ENCODE results near the gene ATP8B4. TPM values are rescaled to one million over a fixed set of nuclear protein-coding genes. Genes with fewer than 3 reads are reported as not detected.

Gene ATP8B4
- total RNA-seq, 4 donors from 2014 or later = 5.2 to 24.3 (median 7.6) TPM

- Histone ChIP-seq H3K4me1 (no peaks in the 10 kb centered on the region), H3K27ac (no peak overlapping the region), H3K36me3 (no peaks in the 10 kb centered on the region), H3K9me3 (no peaks in the 10 kb centered on the region), H3K4me3 (replicated peaks in 1 of 3) (no peak overlapping the region), H3K27me3 (no peaks in the 10 kb centered on the region)
- intact Hi-C loops (cut with DNase I) = no loop called here
- TF ChIP-seq, protein P1, sequence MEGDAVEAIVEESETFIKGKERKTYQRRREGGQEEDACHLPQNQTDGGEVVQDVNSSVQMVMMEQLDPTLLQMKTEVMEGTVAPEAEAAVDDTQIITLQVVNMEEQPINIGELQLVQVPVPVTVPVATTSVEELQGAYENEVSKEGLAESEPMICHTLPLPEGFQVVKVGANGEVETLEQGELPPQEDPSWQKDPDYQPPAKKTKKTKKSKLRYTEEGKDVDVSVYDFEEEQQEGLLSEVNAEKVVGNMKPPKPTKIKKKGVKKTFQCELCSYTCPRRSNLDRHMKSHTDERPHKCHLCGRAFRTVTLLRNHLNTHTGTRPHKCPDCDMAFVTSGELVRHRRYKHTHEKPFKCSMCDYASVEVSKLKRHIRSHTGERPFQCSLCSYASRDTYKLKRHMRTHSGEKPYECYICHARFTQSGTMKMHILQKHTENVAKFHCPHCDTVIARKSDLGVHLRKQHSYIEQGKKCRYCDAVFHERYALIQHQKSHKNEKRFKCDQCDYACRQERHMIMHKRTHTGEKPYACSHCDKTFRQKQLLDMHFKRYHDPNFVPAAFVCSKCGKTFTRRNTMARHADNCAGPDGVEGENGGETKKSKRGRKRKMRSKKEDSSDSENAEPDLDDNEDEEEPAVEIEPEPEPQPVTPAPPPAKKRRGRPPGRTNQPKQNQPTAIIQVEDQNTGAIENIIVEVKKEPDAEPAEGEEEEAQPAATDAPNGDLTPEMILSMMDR (IDR thresholded peaks at IDR 0.05) = no peak
- TF ChIP-seq POLR2A (IDR thresholded peaks at IDR 0.05) = no peak
- DNase-seq = no peak
- 84 to 91% methylated on average over 5 of the region's 5 CpGs for WGBS, 2 donors
These were observed 100.5 kb downstream of the ATP8B4 start for GRCh38 chr15:50018491-50018890.

DNA sequence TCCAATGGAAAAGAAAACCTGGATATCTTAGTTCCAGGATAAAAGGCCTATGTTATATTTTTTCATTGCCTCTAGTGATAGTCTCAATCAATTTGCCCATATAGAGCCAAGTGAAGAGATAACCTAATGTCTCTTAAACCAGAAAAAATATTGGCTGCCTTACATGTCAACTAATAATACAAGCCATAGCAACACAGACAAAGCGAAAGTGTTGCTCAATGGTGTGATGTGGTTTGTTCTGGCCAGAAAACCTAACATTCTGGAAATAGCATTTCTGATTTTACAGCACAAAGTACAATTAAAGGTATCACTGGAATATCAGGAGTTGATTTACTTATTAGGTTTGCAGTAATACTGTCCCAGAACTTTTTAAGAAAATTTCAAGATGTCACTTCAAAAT, 101.5 kb downstream of the ATP8B4 start:
- TF ChIP-seq POLR2A (IDR thresholded peaks at IDR 0.05) = no peak
- TF ChIP-seq, protein P1 (IDR thresholded peaks at IDR 0.05) = no peak
- Histone ChIP-seq H3K4me3 (replicated peaks in 1 of 3) (no peak overlapping the region), H3K27ac (no peak overlapping the region), H3K27me3 (no peaks in the 10 kb centered on the region), H3K9me3 (no peaks in the 10 kb centered on the region), H3K36me3 (no peaks in the 10 kb centered on the region), H3K4me1 (no peaks in the 10 kb centered on the region)
- intact Hi-C loops (cut with DNase I) = no loop called here
- 84 to 96% methylated on average over 1 of the region's 1 CpG for WGBS, 2 donors
- DNase-seq = no peak

GRCh38 chr15:50016951-50017350, 102.1 kb downstream of the ATP8B4 start:
- no peak for TF ChIP-seq POLR2A (IDR thresholded peaks at IDR 0.05)
- TF ChIP-seq, protein P1 (IDR thresholded peaks at IDR 0.05) = no peak
- WGBS, 2 donors = 73 to 95% methylated on average over 2 of the region's 2 CpGs
- H3K27ac ChIP-seq = no peak overlapping the region
- no peaks in the 10 kb centered on the region for H3K27me3 ChIP-seq
- no peaks in the 10 kb centered on the region for H3K4me1 ChIP-seq
- no peak overlapping the region for H3K4me3 ChIP-seq (replicated peaks in 1 of 3)
- DNase-seq = no peak
- no peaks in the 10 kb centered on the region for H3K36me3 ChIP-seq
- intact Hi-C loops (cut with DNase I) = no loop called here
- H3K9me3 ChIP-seq = no peaks in the 10 kb centered on the region

DNA sequence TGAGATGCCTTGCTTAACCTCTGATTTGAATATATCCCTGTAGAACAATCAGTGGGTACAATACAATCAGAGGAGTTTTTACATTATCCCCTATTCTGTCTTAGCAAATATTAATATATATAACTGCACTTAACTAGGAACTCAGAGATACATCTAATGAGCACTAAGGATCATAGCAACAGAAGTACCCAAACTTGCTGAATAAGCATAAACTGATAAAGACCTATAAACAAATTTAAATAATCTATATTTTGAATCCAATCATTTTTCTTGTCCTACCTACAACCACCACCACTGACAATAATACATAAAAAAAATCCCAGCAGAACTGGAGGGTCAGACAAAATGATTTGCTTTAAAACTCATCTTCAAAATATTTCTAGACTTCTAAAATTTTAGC, 106.2 kb downstream of the ATP8B4 start:
- H3K27me3 ChIP-seq = no peaks in the 10 kb centered on the region
- no peak overlapping the region for H3K27ac ChIP-seq
- intact Hi-C loops (cut with DNase I) = no loop called here
- TF ChIP-seq, protein P1 (IDR thresholded peaks at IDR 0.05) = no peak
- TF ChIP-seq POLR2A (IDR thresholded peaks at IDR 0.05) = no peak
- no peak for DNase-seq
- H3K4me1 ChIP-seq = no peaks in the 10 kb centered on the region
- no peaks in the 10 kb centered on the region for H3K36me3 ChIP-seq
- H3K9me3 ChIP-seq = no peaks in the 10 kb centered on the region
- H3K4me3 ChIP-seq (replicated peaks in 1 of 3) = no peak overlapping the region

GRCh38 chr15:50009634-50010033, 109.4 kb downstream of the ATP8B4 start:
- DNase-seq = no peak
- intact Hi-C loops (cut with DNase I) = no loop called here
- no peaks in the 10 kb centered on the region for H3K36me3 ChIP-seq
- no peaks in the 10 kb centered on the region for H3K27me3 ChIP-seq
- TF ChIP-seq, protein P1 (IDR thresholded peaks at IDR 0.05) = no peak
- no peak for TF ChIP-seq POLR2A (IDR thresholded peaks at IDR 0.05)
- no peaks in the 10 kb centered on the region for H3K9me3 ChIP-seq
- WGBS, 2 donors = 68 to 83% methylated on average over 2 of the region's 2 CpGs
- no peak overlapping the region for H3K4me3 ChIP-seq (replicated peaks in 1 of 3)
- no peak overlapping the region for H3K27ac ChIP-seq
- H3K4me1 ChIP-seq = no peaks in the 10 kb centered on the region

Data from thyroid gland (tissue), 4 donors.